Activated CD4-positive, alpha-beta T cell treated with anti-CD3 and anti-CD28 coated beads, Interleukin-2, Interleukin-6, amounts not matched to agents 100 ng/mL and 50 ng/mL, durations not matched to agents 16 hours and 8 hours (primary cell): ENCODE data around the gene CDC123.
"Not testable (repeated sequence)": the region's sequence is repeated elsewhere in the genome, so short reads cannot be mapped to it uniquely, and the experiment has no call there.

Experiments
- DNase-seq: peaks from one replicate; pipeline ENCODE4 v3.0.0-alpha.2; 2020

CDC123 gene

DNA sequence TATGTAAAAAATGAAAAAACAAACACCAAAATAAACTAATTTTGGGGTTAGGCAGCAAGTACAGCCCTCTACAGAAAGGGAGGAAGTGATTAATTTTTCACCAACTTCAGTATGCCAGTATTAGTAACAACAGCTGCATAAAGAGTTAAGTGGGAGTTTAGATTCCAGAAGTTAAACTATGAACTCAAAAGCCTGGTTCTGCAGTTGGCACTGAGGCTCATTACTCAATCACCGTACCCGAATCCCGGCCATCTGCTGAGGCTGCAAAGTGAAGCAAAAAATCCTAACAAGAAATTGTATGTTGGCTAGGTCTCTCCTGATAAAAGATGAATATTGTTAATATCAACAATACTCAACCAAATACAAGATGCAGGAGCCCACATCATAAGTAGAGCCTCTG lies 4.3 kb upstream of the CDC123 start:
- peak; percentile 24 for DNase-seq

DNA sequence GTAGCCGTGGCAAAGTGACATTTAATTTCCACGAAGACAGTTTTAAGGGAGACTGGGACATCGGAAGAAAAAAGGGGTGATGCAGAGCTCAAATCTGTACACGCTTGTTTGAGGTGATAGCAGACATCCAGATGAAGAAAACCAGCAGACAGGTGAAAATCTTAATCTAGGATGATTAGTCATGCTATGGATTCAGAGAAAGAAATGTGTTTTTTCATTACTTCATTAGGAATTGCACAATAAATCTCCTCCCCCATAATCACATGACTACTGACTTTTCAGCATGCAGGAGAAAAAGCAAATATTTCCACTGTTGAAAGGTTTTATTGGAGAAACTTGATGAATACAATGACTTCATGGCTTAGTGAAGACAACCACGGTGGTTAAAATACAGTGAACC lies 2.8 kb upstream of the CDC123 start:
- DNase-seq: no peak

DNA sequence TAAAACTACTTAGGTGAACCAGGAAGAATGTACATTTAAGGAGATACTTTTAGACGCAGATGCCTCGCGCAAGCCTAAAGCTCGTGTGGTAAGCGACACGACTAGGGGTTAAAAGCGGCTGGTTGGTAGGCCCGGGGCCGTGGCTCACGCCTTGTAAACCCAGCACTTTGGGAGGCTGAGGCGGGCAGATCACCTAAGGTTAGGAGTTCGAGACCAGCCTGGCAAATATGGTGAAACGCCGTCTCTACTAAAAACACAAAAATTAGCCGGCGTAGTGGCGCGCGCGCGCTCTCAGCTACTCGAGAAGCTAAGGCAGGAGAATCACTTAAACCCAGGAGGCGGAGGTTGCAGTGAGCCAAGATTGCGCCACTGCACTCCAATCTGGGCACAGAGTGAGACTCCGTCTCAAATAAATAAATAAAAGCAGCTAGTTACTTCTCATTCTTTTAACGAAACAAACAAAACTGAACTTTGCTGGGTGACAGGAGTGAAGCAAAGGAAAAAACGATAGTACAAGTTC lies 1.2 kb upstream of the CDC123 start:
- peak; percentile 52 for DNase-seq

DNA sequence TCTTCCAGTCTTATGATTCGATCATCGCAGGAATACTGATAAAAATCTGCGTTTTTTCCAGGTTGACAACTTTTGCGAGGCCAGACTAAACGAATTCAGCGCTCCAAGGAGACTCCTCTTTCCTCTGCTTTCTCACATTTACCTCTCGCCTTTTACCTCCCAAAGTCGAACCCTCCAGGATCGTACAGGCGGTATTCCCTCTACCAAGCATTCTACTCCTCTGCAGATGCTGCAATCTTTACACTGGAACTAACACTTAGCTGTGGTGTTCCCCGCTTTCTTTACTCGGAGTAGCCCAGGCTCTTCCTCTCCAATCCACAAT lies 746 bp upstream of the CDC123 start:
- no peak for DNase-seq

DNA sequence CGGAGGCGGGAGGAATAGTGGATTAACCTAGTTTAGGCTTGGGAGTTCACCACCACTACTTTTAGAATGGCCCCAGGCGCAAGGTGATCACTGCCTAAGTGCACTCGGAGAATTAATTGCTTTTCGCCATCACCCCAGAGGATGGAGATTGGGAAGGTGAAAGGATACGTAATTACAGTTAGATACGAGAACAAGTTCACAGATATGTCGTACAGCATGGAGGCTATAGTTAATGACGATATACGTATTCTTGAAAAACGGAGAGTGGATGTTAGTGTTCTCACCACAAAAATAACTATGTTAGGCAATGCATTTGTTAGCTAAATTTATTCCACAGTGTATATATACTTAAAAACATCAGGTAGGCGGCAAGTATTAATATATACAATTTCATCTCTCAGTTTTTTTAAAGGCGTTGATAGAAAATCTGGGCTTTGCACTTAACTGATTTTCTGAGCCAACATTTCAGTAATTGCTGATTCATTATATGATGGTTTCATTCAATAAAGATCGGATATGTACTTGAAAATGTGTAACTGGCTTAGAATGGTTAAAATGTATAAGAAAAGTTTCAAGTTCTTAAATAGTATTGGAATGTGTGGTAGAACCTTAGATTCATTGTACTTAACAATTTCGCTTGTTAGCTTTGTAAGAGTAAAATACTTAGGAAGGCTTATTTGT lies 683 bp downstream of the CDC123 start:
- no peak for DNase-seq

DNA sequence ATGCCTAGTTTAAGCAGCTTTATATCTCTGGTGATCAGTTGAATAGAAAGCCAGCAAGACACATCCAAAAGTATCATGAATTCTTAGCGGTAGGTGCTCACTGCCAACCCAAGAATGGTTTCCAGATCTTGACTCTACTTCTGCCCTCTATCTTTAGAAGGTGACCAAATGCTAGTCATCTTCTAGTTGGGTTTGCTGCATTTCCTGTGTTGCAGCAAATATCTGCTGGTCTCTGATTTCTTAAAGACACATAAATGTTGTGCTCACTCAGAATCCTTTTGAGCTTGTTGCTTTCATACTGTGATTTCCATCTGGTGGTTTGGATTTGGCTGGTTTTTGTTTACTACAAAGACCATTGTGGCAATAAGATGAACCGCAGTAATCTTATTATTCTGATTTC lies 2.2 kb downstream of the CDC123 start:
- peak; percentile 39 for DNase-seq

DNA sequence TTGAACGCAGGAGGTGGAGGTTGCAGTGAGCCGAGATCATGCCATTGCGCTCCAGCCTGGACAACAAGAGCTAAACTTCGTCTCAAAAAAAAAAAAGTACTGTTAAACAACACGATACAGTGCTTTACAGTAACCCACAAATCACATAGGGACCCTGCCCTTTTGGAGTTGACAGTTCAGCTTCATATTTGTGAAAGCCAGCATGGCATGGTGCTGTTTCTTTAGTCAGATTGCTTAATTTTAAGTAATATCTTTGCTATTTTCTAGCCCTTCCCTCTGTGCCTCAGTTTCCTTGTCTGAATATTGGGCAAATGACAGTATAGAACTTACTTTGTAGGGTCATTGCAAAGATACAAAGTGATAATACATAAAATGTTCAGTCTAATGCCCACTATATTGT lies 4.9 kb downstream of the CDC123 start:
- DNase-seq: no peak

DNA sequence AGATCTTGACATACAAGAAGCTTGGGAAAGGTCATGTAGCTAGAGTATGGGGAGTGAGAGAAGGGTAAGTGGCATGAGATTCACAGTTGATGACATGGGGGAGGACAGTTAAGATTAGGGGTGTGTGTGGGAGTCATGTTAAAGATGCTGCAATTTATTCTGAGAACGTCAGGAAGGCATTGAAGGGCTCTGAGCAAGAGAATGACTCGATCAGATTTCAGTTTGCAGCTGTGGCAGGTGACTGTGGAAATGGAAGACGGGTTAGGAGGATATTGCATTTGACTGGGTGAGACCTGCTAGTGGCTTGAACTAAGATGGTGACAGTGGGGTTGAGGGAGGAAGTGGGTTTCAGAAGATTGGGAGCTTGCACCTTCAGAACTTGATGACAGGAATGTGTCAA lies 5.6 kb downstream of the CDC123 start:
- peak; percentile 70 for DNase-seq

DNA sequence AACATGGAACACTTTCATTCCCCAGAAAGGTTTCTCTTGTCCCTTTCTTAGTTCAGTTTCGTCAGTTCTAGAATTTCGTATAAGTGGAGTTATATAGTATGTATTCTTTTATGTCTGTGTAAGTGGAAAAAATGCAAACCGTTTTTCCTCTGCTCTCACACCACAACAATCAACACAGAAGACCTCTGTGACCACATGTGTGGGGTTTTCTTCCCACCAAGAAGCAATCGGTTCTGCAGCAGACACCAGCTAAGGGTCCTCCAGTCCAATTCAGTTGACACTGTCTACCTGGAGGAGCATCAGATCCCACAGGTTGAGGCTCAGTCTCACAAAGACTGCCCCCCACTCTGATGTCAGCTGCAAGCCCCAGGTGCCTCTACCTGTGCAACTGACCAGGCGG lies 6.2 kb downstream of the CDC123 start:
- no peak for DNase-seq

DNA sequence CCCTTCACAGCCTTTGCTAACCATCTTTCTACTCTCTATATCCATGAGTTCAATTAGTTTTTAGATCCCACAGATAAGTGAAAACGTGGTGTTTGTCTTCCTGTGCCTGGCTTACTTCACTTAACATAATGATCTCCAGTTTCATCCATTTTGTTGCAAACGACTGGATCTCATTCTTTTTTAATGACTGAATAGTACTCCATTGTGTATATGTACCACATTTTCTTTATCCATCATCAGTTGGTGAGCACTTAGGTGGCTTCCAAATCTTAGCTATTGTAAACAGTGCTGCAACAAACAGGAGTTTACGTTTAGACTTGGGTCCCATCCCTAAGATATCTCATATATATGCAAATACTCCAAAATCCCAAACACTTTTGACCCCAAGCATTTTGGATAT lies 9.1 kb downstream of the CDC123 start:
- no peak for DNase-seq

DNA sequence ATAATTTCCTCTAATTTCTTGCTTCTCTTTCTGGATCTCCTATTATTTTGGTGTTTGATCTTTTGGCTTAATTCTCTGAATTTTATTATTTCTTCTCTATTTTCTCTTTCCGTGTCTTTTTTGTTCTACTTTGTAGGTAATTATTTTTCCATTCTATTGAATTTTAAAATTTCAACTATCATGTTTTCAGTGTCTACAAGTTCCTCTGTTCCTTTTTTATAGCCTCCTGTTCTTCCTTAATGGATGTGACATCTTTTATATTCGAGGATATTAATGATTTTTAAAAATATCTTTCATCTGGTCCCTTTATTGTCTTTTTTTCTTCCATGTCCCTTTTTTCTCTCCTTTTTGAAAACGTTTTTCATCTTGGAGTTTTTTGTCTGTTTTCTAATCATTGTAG lies 11.1 kb downstream of the CDC123 start:
- DNase-seq: no peak

DNA sequence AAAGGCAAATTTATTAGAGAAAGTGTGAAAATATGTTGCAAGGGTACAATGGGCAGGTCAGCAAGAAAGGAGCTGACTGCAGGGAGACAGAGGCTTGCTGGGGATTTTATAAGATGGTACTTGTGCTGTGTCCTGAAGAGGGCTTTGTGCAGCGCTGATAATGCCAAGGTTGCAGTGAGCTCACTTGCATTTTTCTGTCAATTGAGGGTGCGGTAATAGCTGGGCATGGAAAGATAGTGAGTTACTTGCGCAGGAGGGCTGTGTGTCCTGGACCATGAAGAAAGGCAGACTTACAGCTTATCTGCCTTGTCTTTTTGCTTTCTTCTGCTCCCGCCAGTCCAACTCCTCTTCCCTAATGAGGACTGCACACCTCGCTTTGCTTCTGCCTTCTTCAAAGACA lies 12.5 kb downstream of the CDC123 start:
- DNase-seq: no peak

DNA sequence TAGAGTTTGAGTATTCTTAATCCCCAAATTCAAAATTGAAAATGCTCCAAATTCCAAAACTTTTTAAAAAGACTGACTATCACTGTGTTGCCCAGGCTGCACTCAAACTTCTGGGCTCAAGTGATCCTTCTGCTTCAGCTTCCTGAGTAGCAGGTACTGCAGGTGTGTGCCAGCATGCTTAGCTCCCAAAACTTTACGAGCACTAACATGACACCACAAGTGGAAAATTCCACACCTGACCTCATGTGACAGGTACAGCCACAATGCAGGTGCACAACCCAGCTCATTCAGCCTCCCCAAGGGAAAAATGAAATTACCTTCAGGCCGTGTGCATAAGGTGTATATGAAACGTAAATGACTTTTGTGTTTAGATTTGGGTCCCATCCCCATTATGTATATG lies 16.5 kb downstream of the CDC123 start:
- no peak for DNase-seq

DNA sequence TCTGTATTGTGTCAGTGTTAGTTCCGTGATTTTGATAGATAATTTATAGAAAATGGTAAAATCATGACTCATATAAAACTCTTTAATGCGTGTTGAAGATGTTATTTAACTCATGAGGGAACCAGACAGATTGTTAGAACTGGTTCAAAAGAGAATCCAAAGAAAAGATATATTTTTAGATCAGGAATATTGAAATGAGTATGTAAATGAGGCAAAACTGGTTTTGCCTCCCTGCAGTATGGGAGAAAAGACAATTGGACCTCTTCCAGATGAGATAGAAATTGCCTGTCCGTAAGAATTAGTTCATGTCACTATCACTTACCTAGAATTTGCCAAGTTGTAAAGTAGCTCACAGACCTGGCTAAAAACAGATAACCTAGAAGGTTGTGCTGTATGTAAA lies 17.6 kb downstream of the CDC123 start:
- DNase-seq: no peak

DNA sequence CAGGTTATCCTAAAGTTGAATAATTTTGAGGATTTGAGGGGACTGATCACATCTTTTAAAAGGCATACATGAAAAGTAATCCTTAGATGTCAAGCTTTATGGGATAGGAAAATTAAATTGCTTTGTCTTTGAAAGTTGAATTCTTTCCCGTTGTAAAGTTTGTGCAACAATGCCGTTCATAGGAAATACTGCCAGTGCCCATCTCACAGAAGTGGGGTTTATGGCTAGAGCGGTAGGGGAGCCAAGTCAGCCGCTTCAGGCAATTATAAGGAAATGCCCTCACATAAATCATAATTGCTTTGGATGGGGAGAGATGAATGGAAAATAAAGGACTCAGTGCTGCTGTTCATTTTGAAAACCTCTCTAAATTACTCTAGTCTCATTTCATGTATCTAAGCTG lies 18.1 kb downstream of the CDC123 start:
- DNase-seq: no peak

DNA sequence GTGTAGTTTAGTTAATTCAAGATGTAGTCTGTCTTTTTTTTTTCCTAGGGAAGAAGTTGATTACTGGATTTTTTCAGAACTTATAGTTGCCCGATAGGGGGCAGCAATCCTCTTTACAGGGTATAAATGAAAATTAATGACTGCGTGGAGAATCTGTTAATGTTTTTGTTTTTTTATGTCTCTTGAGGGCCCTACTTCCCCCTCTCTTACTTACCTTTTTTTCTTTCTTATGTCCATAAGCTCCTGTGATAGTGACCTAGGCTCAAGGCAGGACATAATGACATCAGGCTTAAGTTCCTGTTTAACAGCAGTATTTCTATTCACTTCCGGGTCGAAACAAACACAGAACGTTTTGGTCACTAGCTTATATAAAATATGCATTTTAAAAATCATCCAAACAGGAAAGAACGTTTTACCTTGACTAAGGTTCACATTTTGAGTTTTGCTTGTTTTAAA lies 18.8 kb downstream of the CDC123 start:
- peak; percentile 55 for DNase-seq

DNA sequence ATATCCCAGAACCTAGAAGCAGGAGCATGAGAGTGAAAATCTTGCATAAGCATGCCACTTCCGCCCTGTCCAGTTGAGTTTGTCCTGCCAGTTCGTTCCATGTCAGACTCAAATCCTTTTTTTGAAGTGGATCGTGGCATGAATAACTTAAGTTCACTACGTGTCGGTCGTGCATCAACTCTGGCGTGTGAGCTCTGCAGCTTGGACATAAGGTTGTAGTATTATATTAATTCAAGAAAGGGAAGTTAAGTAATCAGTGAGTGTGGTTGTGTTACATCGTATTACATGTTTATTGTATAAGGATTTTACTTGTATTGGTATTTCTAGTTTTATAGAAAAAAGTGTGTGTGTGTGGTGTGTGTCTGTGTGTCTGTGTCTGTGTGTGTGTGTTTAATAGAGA lies 23.0 kb downstream of the CDC123 start:
- no peak for DNase-seq

DNA sequence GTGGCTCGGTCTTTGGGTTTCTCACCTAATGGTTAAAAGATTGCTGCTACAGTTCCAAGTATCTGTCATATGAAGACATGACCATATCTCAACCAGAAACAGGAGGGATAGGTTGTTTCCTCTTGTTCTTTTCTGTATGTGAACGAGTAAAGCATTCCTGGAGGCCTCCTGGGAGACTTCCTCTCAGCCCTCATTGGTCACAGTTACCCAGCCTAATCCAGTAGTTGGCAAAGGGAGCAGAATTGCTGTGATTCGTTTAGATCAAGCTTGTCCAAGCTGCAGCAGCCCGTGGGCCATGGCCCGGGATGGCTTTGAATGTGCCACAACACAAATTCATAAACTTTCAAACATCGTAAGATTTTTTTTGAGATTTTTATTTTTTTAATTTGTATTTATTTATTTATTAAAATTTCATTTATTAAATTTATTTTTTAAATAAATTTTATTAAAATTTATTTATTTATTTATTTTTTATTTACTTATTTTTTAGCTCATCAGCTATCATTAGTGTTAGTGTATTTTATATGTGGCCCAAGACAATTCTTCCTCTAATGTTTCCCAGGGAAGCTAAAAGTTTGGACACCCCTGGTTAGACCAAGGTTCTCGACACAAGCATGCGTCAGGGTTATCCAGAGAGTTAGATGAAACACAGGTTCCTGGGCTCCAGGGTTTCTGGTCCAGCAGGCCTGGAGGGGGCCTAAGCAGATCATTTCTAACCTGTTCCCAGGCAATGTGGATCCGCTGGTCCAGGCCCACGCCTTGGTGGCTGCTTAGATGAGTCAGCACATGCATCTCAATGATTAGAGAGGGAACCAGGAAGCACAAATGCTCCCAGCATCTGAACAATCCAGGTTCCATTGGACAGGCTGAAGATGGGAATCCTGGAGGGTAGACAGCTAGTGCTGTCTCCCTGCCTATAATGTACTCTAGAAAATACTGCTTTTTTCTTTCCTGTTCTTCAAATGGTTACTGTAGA lies 25.6 kb downstream of the CDC123 start:
- DNase-seq: no peak

DNA sequence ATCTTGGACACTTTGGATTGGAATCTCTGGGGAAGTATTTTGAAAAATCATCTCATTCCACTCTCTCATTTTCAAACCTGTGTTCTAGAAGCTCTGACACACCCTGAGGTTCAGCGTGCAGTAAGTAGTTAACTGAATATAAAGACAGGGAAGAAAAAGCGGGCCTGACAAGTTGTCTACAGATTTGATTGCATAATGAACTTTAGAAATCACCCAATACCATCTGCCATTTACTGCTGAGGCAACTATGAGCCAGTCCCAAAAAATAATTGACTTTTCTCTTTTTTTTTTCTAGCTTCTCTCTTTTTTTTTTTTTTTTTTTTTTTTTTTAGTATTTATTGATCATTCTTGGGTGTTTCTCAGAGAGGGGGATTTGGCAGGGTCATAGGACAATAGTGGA lies 29.5 kb downstream of the CDC123 start:
- DNase-seq: no peak

DNA sequence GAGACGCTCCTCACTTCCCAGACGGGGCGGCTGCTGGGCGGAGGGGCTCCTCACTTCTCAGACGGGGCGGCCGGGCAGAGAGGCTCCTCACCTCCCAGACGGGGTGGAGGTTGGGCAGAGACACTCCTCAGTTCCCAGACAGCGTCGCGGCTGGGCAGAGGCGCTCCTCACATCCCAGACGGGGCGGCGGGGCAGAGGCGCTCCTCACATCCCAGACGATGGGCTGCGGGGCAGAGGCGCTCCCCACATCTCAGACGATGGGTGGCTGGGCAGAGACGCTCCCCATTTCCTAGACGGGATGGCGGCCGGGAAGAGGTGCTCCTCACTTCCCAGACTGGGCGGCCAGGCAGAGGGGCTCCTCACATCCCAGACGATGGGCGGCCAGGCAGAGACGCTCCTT lies 30.4 kb downstream of the CDC123 start:
- DNase-seq: not testable (repeated sequence)

DNA sequence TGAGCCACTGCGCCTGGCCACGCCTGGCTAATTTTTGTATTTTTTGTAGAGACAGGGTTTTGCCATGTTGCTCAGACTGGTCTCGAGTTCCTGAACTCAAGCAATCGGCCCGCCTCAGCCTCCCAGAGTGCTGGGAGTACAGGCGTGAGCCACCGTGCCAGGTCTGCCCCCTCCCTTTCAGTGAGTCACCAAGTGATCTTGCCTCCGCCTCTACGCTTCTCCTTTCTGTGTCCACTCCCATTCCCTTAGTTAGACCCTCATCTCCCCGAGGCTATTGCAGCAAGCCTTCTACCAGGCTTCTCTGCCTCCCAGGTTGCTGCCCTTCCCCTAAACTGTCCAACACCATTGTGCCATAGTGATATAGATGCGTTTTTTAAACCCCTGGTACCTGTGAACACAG lies 32.9 kb downstream of the CDC123 start:
- DNase-seq: no peak

DNA sequence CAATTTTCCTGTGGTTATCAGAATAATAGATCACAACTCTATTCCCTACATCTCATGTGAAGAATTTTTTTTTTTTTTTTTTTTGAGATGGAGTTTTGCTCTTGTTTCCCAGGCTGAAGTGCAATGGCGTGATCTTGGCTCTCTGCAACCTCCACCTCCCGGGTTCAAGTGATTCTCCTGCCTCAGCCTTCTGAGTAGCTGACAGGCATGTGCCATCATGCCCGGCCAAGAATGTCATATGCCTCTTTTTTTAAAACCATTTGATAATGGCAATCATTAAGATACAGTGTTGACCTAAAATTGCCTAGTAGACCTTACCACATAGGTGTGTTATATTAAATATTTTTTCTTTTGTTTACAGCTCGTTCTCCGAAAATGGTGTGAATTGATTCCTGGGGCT lies 38.7 kb downstream of the CDC123 start:
- not testable (repeated sequence) for DNase-seq

DNA sequence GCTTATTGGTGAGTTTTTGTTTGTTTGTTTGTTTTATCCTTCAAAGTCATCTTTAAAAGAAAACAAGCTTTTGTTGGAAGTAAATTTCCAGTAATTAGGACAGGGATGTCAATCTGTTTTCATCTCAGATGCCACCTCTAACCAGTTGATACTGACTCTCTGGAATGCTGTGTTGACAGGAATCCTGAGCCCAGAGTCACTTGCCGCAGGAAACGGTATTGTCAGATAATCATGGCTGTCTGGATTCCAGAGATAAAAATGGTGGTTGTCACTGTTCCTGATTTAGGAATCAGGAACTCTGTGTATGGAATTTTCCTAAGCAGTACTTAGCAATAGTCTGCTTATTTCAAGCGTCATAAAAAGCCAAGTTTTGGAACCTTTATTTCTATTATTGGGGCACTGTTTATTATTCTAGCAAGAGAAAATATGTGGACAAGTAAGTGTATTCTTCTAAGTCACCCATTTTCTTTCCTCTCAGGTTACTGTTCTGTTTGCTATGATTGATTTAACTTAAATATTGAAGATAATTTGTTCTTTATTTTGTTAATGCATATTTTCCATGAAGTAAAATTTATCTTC lies 39.2 kb downstream of the CDC123 start:
- DNase-seq: no peak

DNA sequence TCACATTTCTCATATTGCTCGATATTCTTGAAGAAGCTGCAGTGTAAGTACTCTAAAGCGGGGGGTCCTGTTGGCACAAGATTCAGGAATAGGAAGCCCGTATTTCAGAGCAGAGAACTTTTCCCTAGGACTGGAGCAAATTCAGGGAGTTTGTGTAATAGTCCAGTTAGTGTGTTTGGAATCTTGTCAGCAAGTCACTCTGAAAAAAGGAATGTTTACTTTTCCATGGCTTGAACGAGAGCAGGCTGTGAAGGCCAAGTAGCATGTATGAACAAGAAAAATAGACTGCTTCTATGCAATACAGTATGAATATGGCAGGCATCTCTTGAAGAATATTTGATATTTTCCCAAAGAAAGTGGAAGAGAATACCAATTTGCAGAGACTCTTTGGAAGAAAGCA lies 39.8 kb downstream of the CDC123 start:
- no peak for DNase-seq
